B cell (primary cell): ENCODE measurements around the gene ZEB1. TPM values are rescaled to one million over a fixed set of nuclear protein-coding genes. Genes with fewer than 3 reads are reported as not detected.

ENCODE experiments used
- ATAC-seq: fragments of 200-7000 bp; cut with Tn5 transposase; one replicate; pipeline ENCODE4 v1.10.0; 2021; ENCODE audit warnings: low read depth, mild to moderate bottlenecking, moderate number of reproducible peaks, moderate library complexity
- CTCF ChIA-PET: fragments of 350-600 bp; sonication (Branson Sonifier 250); formaldehyde crosslinking; loops from one replicate; lab custom pipeline; 2021; ENCODE audit warnings: antibody characterized with exemption, inconsistent platforms; lab: Charles Lee
- POLR2A ChIA-PET: fragments of 350-600 bp; sonication (Branson Sonifier 250); formaldehyde crosslinking; loops from one replicate; lab custom pipeline; 2021; ENCODE audit warnings: antibody characterized with exemption; lab: Charles Lee
- DNase-seq: peaks from one replicate; pipeline ENCODE4 v3.0.0; 2013
- H2AFZ ChIP-seq: 2 replicates; pipeline ENCODE4 v1.6.1; 2012; ENCODE audit warnings: mild to moderate bottlenecking, low read depth, low read length; ENCODE audit not compliant: insufficient read depth, poor library complexity, severe bottlenecking
- H3K27ac ChIP-seq, 2 donors: 1 replicate in 1 of 2; 2 replicates in 1 of 2; pipeline ENCODE4 v1.5.1; 2012 to 2013; ENCODE audit warnings: low read length in 2 of 2, mild to moderate bottlenecking in 2 of 2, moderate library complexity in 1 of 2
- H3K27me3 ChIP-seq, 4 experiments: fragments of 200-600 bp in 1 of 4; sonication (generic) in 1 of 4; replicated peaks in 1 of 4; 1 replicate in 2 of 4; 2 replicates in 2 of 4; pipeline versions ENCODE4 v1.6.1 to v1.7.0; 2013 to 2016; ENCODE audit warnings: low read length in 3 of 4, mild to moderate bottlenecking in 2 of 4, mixed read lengths in 1 of 4, moderate library complexity in 1 of 4; ENCODE audit not compliant: insufficient read depth in 4 of 4, control insufficient read depth in 3 of 4; ENCODE audit errors: control extremely low read depth in 1 of 4
- H3K36me3 ChIP-seq, 2 experiments: replicated peaks in 1 of 2; 1 replicate in 1 of 2; 2 replicates in 1 of 2; pipeline versions ENCODE4 v1.6.1 to v1.7.1; 2013; ENCODE audit warnings: low read length in 1 of 2; ENCODE audit not compliant: insufficient read depth in 2 of 2, control insufficient read depth in 1 of 2; ENCODE audit errors: control extremely low read depth in 1 of 2, extremely low read depth in 1 of 2
- H3K4me1 ChIP-seq, 2 donors: fragments of 200-600 bp in 1 of 2; sonication (generic) in 1 of 2; 1 replicate in 1 of 2; 2 replicates in 1 of 2; pipeline versions ENCODE4 v1.5.1 to v1.6.1; 2013 to 2017; ENCODE audit warnings: low read length in 2 of 2; ENCODE audit not compliant: control insufficient read depth in 2 of 2, insufficient read depth in 2 of 2
- H3K4me2 ChIP-seq: replicated peaks from 2 replicates; pipeline ENCODE3; 2012; ENCODE audit warnings: mild to moderate bottlenecking, low read depth, low read length; ENCODE audit not compliant: poor library complexity, severe bottlenecking
- H3K4me3 ChIP-seq, 5 experiments: fragments of 200-600 bp in 1 of 5; sonication (generic) in 1 of 5; 1 replicate in 3 of 5; 2 replicates in 2 of 5; pipeline versions ENCODE4 v1.5.1 to v1.7.0; 2011 to 2016; ENCODE audit warnings: low read length in 4 of 5, mild to moderate bottlenecking in 4 of 5, low read depth in 2 of 5, control low read depth in 1 of 5, moderate library complexity in 1 of 5; ENCODE audit not compliant: insufficient read depth in 1 of 5; ENCODE audit errors: control extremely low read depth in 1 of 5, extremely low read depth in 1 of 5
- H3K79me2 ChIP-seq: fragments of 200-600 bp; sonication (generic); one replicate; pipeline ENCODE4 v1.6.0; 2016; ENCODE audit warnings: low read length; ENCODE audit not compliant: control insufficient read depth, insufficient read depth
- H3K9ac ChIP-seq: fragments of 200-600 bp; sonication (generic); 2 replicates; pipeline ENCODE4 v1.6.1; 2017; ENCODE audit warnings: mild to moderate bottlenecking, low read length, moderate library complexity
- H3K9me3 ChIP-seq, 3 donors: one replicate each; pipeline versions ENCODE4 v1.6.1 to v1.7.1; 2013; ENCODE audit warnings: low read length in 2 of 3; ENCODE audit not compliant: control insufficient read depth in 2 of 3, insufficient read depth in 1 of 3; ENCODE audit errors: control extremely low read depth in 1 of 3
- H4K20me1 ChIP-seq: 2 replicates; pipeline ENCODE4 v1.6.0; 2012; ENCODE audit warnings: mild to moderate bottlenecking, low read length; ENCODE audit not compliant: insufficient read depth, control insufficient read depth, poor library complexity, severe bottlenecking
- H3K27ac Mint-ChIP-seq: one replicate; pipeline ENCODE4 v1.8.0; 2021; ENCODE audit warnings: mixed read lengths
- H3K27me3 Mint-ChIP-seq: one replicate; pipeline ENCODE4 v1.8.0; 2021; ENCODE audit warnings: mixed read lengths
- H3K4me1 Mint-ChIP-seq: one replicate; pipeline ENCODE4 v1.8.0; 2021; ENCODE audit warnings: mixed read lengths
- H3K4me3 Mint-ChIP-seq: one replicate; pipeline ENCODE4 v1.8.0; 2021; ENCODE audit warnings: mixed read lengths
- H3K9me3 Mint-ChIP-seq: one replicate; pipeline ENCODE4 v1.8.0; 2022; ENCODE audit warnings: mixed read lengths; ENCODE audit not compliant: insufficient read depth
- EZH2 ChIP-seq: IDR thresholded peaks from 2 replicates; pipeline ENCODE4 v1.6.1; 2012; ENCODE audit warnings: borderline replicate concordance, low read depth, mild to moderate bottlenecking, moderate library complexity, low read length; ENCODE audit not compliant: insufficient read depth, poor library complexity, severe bottlenecking
- WGBS: methylation state at CpG from one replicate; pipeline ENCODE4 v1.1.5; 2013; ENCODE audit warnings: missing lambda C conversion rate; ENCODE audit not compliant: insufficient coverage; 5-methylcytosine and 5-hydroxymethylcytosine counted together
- intact Hi-C: fragments of 100-400 bp; cut with micrococcal nuclease; formaldehyde crosslinking; loops from one replicate; pipeline ENCODE4 v1.10.0; 2022
- polyA plus RNA-seq: library from polyadenylated mRNA; depleted of rRNA; stranded (reverse); fragments of >200 nt; gene quantifications from 2 replicates; pipeline ENCODE4 v1.2.3, GENCODE V29; 2012
- total RNA-seq, 2 donors: library from RNA; stranded (reverse); fragments of 120-200 nt in 1 of 2; gene quantifications; 1 replicate in 1 of 2; 2 replicates in 1 of 2; pipeline versions ENCODE4 v1.2.3 to v1.2.4, GENCODE V29; 2013 to 2022
- TF ChIP-seq, protein P1 (sequence below): fragments of 200-600 bp; IDR thresholded peaks from one replicate; pipeline ENCODE4 v1.8.0; 2022; ENCODE audit warnings: antibody characterized with exemption, mild to moderate bottlenecking

ZEB1 gene
- total and polyA plus RNA-seq, 2 donors (not counting 1 experiment from before 2014, with no cell fraction given), result 11.2 to 96.7 TPM

DNA sequence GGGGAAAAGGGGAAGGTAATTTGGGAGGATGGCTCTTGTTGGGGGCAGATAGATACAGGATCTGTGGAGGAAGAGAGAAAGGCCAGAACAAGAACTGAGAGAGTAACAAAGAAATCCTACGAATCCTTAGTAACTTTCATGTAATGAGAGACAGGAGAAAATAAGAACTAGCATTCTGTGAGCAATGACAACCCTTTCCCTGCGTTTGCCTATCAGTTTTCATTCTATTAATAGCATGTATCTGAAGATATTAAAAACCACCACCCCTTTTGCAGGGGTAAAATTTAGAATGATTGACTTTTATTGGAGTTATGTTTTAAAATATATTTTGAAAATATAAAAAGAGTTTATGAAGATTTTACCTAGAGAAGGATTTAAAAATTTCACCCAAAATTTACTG lies 132.8 kb downstream of the ZEB1 start:
- WGBS, result no CpG with 5 or more reads among the region's 2 CpGs
- Histone ChIP-seq H3K9ac (no peak overlapping the region), H4K20me1 (peaks cover 12% of the 10 kb centered on the region), H3K9me3 (peaks cover 0 to 4% (median 2%) of the 10 kb centered on the region in 3 donors), H3K4me1 (no peaks in the 10 kb centered on the region), H3K79me2 (peaks cover 34% of the 10 kb centered on the region), H3K4me2 (no peak overlapping the region), H3K36me3 (no peaks in the 10 kb centered on the region), H3K27me3 (no peaks in the 10 kb centered on the region), H2AFZ (no peak overlapping the region), H3K27ac (no peak overlapping the region), H3K4me3 (no peak overlapping the region)
- TF ChIP-seq, protein P1, sequence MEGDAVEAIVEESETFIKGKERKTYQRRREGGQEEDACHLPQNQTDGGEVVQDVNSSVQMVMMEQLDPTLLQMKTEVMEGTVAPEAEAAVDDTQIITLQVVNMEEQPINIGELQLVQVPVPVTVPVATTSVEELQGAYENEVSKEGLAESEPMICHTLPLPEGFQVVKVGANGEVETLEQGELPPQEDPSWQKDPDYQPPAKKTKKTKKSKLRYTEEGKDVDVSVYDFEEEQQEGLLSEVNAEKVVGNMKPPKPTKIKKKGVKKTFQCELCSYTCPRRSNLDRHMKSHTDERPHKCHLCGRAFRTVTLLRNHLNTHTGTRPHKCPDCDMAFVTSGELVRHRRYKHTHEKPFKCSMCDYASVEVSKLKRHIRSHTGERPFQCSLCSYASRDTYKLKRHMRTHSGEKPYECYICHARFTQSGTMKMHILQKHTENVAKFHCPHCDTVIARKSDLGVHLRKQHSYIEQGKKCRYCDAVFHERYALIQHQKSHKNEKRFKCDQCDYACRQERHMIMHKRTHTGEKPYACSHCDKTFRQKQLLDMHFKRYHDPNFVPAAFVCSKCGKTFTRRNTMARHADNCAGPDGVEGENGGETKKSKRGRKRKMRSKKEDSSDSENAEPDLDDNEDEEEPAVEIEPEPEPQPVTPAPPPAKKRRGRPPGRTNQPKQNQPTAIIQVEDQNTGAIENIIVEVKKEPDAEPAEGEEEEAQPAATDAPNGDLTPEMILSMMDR, result no peak
- TF ChIP-seq EZH2, result no peak
- CTCF ChIA-PET, result no interaction called here
- ATAC-seq, result no peak
- Mint-ChIP-seq H3K27ac (no peak overlapping the region), H3K4me3 (no peak overlapping the region), H3K9me3 (peaks cover 6% of the 10 kb centered on the region), H3K4me1 (peaks cover 12% of the 10 kb centered on the region), H3K27me3 (no peaks in the 10 kb centered on the region)
- DNase-seq, result no peak
- POLR2A ChIA-PET, result no interaction called here
- intact Hi-C loops, result no loop called here

DNA sequence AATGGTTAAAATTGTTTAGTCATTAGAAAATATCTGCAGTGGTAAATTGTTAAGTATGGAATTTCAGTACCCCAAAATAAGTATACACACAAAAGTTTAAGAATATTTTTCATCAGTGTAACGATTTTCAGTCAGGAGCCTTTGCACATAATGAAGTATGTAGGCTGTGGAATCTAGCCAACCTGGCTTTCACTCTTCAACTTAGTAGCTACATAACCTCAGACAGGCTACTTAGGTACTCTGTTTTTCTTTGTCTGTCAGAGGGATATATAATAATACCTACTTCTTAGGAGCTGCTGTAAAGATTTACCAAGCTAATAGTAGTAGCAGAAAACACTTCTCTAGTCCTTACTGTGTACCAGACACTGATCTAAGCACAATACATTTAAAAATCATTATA lies 137.5 kb downstream of the ZEB1 start:
- Histone ChIP-seq H3K4me2 (no peak overlapping the region), H4K20me1 (peaks cover 12% of the 10 kb centered on the region), H3K9ac (no peak overlapping the region), H3K4me1 (no peaks in the 10 kb centered on the region), H3K27me3 (no peaks in the 10 kb centered on the region), H3K79me2 (peaks cover 18% of the 10 kb centered on the region), H2AFZ (no peak overlapping the region), H3K27ac (no peak overlapping the region), H3K9me3 (peaks cover 0 to 4% (median 0%) of the 10 kb centered on the region in 3 donors), H3K36me3 (peaks cover under 1 to 3% of the 10 kb centered on the region in 2 experiments), H3K4me3 (no peak overlapping the region)
- POLR2A ChIA-PET, result no interaction called here
- intact Hi-C loops, result no loop called here
- CTCF ChIA-PET, result no interaction called here
- Mint-ChIP-seq H3K27ac (no peak overlapping the region), H3K4me3 (no peak overlapping the region), H3K4me1 (peaks cover 22% of the 10 kb centered on the region), H3K9me3 (peaks cover 2% of the 10 kb centered on the region), H3K27me3 (no peaks in the 10 kb centered on the region)
- ATAC-seq, result no peak
- WGBS, result no CpG with 5 or more reads among the region's 1 CpG
- DNase-seq, result no peak
- TF ChIP-seq, protein P1, result no peak
- TF ChIP-seq EZH2, result no peak
